HG03442 (cell line): ENCODE measurements around the gene CEACAM5.
A peak's percentile ranks its signal among the peaks of the same experiment; 100 is the strongest.
"Not testable (repeated sequence)": the region's sequence is repeated elsewhere in the genome, so short reads cannot be mapped to it uniquely, and the experiment has no call there.

Experiments used
- ATAC-seq: cut with Tn5 transposase; IDR thresholded peaks from one replicate; pipeline ENCODE4 v1.9.1; 2021; ENCODE audit warnings: mild to moderate bottlenecking, moderate library complexity; ENCODE audit not compliant: unreplicated experiment

The CEACAM5 gene

GRCh38 chr19:41700381-41701195, 7.8 kb upstream of the CEACAM5 start:
- no peak for ATAC-seq

DNA sequence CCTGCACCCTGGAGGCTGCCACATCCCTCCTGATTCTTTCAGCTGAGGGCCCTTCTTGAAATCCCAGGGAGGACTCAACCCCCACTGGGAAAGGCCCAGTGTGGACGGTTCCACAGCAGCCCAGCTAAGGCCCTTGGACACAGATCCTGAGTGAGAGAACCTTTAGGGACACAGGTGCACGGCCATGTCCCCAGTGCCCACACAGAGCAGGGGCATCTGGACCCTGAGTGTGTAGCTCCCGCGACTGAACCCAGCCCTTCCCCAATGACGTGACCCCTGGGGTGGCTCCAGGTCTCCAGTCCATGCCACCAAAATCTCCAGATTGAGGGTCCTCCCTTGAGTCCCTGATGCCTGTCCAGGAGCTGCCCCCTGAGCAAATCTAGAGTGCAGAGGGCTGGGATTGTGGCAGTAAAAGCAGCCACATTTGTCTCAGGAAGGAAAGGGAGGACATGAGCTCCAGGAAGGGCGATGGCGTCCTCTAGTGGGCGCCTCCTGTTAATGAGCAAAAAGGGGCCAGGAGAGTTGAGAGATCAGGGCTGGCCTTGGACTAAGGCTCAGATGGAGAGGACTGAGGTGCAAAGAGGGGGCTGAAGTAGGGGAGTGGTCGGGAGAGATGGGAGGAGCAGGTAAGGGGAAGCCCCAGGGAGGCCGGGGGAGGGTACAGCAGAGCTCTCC, 6.9 kb upstream of the CEACAM5 start:
- ATAC-seq: no peak

GRCh38 chr19:41702171-41702651, 6.2 kb upstream of the CEACAM5 start:
- ATAC-seq: no peak

DNA sequence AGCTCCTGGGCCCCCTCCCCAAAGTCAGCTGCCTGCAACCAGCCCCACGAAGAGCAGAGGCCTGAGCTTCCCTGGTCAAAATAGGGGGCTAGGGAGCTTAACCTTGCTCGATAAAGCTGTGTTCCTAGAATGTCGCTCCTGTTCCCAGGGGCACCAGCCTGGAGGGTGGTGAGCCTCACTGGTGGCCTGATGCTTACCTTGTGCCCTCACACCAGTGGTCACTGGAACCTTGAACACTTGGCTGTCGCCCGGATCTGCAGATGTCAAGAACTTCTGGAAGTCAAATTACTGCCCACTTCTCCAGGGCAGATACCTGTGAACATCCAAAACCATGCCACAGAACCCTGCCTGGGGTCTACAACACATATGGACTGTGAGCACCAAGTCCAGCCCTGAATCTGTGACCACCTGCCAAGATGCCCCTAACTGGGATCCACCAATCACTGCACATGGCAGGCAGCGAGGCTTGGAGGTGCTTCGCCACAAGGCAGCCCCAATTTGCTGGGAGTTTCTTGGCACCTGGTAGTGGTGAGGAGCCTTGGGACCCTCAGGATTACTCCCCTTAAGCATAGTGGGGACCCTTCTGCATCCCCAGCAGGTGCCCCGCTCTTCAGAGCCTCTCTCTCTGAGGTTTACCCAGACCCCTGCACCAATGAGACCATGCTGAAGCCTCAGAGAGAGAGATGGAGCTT, 4.7 kb upstream of the CEACAM5 start:
- no peak for ATAC-seq

- no peak for ATAC-seq
Observed at GRCh38 chr19:41705393-41706174, 2.8 kb upstream of the CEACAM5 start.

- ATAC-seq: peak; percentile 43
Observed at GRCh38 chr19:41706741-41707501, 1.5 kb upstream of the CEACAM5 start.

DNA sequence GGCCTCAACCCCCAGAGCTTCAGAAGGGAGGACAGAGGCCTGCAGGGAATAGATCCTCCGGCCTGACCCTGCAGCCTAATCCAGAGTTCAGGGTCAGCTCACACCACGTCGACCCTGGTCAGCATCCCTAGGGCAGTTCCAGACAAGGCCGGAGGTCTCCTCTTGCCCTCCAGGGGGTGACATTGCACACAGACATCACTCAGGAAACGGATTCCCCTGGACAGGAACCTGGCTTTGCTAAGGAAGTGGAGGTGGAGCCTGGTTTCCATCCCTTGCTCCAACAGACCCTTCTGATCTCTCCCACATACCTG, 969 bp upstream of the CEACAM5 start:
- no peak for ATAC-seq

GRCh38 chr19:41707871-41708371, 505 bp upstream of the CEACAM5 start:
- no peak for ATAC-seq

- not testable (repeated sequence) for ATAC-seq
Observed at GRCh38 chr19:41709516-41709915, 1.1 kb downstream of the CEACAM5 start.

DNA sequence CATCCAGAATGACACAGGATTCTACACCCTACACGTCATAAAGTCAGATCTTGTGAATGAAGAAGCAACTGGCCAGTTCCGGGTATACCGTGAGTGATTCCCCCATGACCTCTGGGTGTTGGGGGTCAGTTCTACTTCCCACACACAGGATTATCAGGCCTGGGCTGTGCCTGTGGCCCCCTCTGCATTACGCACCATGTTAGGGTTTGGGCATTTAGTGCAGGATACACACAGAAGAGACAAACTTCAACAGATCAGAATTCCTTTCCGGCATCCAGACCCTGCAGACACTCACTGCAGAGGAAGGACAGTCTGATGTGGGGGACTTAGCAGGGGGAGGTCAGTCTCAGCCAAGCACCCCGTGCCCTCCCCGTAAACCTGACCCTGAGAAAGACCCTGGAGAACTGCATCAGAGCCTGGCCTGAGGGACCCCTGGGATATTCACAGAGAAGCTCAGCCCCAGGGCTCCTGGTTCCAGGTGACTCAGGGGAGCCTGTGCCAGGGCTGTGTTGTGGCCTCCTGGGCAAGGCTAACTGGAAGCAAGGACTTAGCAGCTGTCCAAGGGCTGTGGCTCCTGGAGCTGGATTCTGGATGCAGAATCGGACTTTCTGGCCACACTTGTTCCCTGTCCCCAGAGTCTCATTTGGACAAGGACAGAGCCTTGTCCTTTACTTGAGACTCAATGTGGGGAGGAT, 1.7 kb downstream of the CEACAM5 start:
- no peak for ATAC-seq

- ATAC-seq: no peak
Observed at GRCh38 chr19:41711376-41712261, 3.2 kb downstream of the CEACAM5 start.

DNA sequence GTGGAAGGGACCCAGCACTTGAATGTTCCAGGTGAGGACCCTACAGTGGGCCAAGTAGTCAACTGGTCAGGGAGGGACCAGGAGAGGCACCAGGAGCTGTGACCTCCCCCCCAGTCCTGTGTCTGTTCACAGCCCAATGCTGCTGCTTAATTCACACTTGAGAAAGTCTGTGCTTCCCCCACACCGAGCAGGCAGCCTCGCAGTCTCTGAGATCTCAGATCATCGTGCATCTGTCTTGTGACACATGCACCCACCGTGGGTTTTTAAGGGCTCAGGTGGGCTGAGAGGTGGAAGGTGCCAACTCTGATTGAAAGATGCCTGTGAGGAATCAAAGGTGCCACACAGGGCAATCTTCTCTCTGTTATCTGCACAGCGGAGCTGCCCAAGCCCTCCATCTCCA, 6.2 kb downstream of the CEACAM5 start:
- no peak for ATAC-seq

GRCh38 chr19:41718761-41719160, 10.3 kb downstream of the CEACAM5 start:
- no peak for ATAC-seq

DNA sequence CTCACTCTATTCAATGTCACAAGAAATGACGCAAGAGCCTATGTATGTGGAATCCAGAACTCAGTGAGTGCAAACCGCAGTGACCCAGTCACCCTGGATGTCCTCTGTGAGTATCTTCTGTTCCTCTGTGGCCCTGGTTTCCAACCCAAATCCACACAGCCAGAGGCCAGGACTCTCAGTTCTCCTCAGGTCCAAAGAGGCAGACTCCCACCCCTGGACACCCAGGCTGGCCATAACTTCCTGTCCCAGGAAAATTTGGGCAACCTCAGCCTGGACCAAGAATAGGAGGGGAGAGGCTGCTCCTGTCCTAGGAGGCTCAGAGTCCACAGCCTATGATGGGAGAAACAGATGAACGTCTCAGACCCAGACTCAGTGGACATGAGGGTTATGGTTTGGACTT, 11.7 kb downstream of the CEACAM5 start:
- no peak for ATAC-seq

DNA sequence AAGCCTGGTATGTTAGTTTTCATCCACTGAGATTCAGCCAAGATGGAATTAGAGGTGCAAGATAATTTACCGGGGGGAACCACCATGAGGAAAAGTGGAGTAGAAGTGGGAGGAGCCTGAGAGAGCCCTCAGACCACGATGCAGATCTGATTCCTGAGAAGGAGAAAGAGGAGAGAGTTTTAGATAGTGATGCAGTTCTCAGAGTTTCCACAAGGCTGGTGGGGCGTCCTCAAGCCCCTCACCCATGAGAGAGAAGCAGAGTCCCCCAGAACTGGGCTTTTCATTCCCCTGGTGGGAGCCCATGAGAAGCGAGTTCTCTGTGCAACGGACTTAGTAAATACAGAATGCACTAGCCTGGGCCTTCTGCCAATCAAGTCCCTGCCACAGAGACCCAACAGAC, 18.1 kb downstream of the CEACAM5 start:
- ATAC-seq: no peak

GRCh38 chr19:41734156-41734555, 25.7 kb downstream of the CEACAM5 start:
- ATAC-seq: no peak

DNA sequence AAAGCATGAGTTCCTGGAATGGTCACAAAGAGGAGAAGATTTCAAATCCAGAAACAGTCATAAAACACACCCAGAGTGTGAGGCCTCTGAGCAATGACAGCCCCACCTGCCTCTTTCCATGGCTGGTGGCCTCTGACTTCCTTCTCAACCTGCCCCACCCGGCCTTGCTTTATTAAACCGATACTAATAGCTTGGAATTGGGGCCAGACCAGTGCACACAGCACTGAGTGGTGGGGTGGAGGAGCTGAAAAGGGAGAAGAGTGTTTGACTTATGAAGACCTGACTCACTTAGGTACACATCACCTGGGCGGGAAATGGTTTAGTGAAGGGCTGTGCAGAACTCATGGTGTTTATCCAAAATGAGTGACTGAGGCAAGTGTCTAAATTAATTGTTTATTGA, 26.2 kb downstream of the CEACAM5 start:
- ATAC-seq: no peak

GRCh38 chr19:41735071-41735600, 26.7 kb downstream of the CEACAM5 start:
- ATAC-seq: no peak
